ENCODE data around the gene AAGAB.
"Not testable (repeated sequence)": the region's sequence is repeated elsewhere in the genome, so short reads cannot be mapped to it uniquely, and the experiment has no call there.

AAGAB gene

DNA sequence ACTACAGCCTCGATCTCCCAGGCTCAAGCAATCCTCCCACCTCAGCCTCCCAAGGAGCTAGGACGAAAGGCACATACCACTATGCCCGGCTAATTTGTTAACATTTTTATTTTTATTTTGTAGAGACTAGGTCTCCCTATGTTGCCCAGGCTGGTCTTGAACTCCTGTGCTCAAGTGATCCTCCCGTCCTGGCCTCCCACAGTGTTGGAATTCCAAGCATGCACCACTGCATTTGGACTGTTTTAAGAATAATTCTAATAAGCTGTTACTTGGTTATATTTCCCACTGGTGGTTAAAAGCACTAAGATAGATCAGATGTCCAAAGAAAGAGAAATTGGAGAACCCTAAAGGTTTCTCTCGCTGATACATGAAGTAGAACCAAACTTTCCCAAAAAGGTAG, 3.1 kb downstream of the AAGAB start:
- no peak for DNase-seq

DNA sequence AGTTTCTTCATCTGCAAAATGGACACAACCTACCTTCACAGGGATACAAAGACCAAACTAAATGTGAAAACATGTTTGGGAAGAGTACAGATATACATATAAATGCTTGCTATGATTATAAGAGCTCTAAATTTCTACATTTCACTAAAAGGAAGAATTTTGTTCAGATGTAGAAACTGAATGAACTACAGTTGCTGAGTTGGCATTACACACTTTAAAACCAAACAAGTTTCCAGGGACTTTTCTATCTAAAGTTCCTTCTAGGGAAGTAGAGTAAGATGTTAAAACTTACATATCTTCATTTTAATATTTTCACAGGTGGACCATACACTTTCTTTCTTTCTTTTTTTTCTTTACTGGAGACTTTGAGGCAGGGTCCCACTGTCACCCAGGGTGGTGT, 4.6 kb downstream of the AAGAB start:
- DNase-seq: no peak

DNA sequence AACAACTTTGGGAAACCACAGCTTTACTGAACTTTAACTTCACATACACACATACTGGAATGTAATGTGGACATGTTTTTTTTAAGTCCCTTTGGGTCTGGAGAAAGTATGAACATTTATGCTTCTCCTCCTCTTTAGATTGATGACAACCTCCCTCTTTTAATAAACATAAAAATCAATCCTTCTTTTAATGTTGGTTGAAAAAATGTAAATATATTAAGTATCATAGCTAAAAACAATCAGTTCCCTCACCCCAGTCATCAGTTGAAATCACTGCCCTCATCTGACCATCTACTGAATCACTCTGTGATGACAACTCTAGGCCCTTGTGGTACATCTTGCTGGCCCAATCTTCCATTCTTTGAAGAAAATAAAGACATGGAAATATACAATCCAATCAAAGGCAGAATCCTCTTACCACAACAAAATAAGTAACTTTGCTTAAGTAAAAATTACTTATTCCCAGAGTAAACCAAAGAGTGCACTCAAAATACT, 6.4 kb downstream of the AAGAB start:
- no peak for DNase-seq

DNA sequence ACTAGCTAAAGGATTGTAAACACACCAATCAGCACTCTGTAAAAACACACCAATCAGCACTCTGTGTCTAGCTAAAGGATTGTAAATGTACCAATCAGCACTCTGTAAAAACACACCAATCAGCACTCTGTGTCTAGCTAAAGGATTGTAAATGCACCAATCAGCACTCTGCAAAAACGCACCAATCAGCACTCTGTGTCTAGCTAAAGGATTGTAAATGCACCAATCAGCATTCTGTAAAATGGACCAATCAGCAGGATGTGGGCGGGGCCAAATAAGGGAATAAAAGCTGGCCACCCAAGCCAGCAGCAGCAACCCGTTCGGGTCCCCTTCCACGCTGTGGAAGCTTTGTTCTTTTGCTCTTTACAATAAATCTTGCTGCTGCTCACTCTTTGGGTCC, 7.9 kb downstream of the AAGAB start:
- DNase-seq: not testable (repeated sequence)

DNA sequence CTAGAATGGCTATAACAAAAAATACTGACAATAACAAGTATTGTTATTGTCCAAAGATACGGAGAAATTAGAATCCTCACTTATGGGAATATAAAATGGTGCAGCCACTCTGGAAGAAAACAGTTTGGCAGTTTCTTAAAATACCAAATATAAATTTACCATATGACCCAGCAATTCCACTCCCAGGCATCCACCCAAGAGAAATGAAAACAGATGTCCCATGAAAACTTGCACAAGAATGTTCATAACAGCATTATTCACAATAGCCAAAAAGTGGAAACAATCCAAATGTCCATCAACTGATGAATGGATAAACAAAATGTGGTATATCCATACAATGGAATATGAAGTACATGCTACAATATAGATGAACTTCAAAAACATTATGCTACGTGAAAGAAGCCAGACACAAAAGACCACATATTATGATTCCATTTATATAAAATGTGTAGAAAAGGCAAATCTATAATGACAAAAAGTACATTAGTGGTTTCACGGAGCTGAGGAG, 9.4 kb downstream of the AAGAB start:
- no peak for DNase-seq

DNA sequence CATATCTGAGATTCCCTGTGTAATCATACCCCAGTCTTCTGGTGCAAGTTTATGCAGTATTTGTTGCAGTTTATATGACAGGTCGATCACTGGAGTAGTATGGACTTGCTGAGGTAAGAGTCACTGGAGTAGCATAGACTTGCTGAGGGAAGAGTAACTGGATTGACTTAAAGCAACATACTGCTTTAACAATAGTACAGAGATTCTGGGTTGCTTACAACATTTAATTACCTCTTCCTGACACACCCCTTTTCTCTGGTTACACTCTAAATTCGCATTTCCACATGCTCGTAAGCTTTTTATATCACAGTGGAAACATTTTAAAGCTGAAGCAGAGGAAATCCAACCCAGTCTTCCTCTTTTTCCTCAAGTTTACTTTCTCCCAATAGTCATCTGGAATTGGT, 11.8 kb downstream of the AAGAB start:
- no peak for DNase-seq

DNA sequence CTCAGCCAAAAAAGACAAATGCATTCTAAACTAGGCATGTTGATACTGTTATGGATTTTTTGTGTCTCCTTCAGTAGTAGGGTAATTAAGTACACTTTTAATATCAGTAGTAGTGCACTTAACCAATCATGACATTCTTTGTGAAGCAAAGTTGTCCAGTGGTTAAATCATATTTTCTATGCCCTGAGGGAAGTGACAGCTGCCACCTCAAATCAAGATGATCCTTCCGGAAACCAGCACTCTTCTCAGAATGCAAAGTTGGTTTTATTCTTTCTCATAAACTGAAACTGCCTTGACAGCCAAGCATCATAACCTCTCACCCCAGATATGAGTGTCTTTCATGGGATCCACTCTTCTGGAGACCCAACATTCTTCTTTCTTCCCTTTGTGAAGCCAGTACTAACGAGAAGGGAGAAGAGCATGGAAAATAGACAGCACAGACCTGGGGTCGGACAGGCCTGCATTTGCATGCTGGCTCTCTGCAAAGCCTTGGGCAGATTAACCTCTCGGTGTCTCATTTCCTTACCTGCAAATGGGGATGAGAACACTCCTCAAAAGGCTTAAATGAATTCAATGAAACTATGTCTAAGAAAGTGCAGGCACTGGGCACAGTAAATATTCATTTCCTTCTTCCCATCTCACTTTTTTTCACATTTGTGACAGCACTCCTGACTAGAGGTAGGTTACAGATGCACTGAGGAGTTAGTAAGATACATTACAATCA, 13.2 kb downstream of the AAGAB start:
- DNase-seq: peak; percentile 74 to 78

DNA sequence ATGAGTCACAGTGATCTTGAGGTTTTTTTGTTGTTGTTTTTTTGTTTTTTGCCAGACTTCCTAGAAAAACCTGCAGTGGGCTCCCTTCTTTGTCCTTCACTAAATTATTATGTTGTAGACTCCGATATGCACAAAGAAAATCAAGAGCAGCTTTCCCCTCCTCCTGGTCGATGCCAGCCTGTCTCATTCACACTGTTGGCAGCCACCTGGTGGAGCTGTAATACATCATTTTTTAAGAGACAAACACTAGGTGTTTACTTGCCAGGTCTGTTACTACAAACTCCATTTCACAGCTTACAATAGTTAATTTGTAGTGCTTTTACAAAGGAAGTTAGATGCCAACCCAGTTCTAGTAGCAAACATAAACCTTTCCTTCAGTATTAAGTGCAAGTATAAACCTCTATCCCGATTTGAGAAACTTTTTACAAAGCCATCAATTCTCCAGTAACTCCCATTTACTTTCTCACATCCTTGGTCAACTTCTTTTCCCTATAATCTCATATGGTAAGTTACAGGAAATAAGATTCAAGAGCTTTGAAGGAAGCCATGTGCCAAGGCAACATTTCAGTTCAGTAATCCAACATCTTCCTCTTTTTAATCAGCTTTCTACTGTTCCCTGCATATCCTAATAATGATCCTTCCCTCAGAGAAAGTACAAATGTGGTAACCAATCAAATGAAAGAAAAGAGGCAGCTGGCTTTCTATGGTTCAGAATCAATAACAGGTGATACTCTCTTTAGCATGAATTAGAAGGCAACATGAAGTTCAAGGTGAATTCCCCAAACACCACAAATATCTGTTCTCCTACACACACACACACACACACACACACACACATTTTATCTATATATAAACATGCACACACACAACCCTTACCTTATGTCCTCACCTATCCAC, 14.0 kb downstream of the AAGAB start:
- peak; percentile 0 to 60 for DNase-seq

DNA sequence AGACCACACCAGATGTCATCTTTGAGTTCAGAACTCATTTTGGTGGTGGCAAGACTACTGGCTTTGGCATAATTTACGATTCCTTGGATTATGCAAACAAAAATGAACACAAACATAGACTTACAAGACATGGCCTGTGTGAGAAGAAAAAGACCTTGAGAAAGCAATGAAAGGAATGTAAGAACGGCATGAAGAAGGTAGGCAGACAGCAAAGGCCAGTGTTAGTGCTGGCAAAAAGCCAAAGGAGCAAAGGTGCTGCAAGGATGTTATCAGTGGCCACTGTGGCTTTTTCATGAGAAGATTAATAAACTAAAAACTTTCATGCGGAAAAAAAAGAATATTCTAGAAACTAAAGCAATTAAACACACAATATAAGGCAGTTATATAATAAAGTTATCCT, 21.9 kb downstream of the AAGAB start:
- DNase-seq: no peak

DNA sequence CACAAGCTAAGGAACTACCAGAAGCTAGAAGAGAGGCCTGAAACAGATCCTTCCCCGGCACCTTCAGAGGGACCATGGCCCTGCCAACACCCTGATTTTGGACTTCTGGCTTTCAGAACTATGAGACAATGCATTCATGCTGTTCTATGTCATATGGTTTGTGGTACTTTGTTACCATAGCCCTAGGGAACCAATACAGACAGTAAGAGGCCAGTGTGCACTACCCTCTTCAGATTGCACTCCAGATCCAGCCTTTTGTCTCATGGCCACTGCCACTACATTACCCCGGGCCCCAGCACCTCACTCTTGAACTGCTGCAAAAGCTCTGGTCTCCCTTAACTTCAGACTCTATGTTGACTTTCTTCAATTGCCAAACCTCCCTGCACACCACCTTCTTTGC, 24.0 kb downstream of the AAGAB start:
- no peak for DNase-seq

DNA sequence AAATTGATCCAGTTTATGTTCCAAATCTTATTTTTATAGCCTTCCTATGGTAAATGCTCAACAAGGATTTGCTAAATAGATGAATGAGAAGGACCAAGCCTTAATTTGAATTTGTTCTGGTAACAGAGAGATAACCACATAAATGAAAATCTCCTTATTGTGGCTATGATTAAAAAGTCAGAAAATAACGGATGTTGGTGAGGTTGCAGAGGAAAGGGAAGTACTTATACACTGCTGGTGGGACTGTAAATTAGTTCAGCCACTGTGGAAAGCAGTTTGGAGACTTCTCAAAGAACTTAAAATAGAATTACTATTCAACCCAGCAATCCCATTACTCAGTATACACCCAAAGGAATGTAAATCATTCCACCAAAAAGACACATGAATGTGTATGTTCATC, 26.2 kb downstream of the AAGAB start:
- no peak for DNase-seq

DNA sequence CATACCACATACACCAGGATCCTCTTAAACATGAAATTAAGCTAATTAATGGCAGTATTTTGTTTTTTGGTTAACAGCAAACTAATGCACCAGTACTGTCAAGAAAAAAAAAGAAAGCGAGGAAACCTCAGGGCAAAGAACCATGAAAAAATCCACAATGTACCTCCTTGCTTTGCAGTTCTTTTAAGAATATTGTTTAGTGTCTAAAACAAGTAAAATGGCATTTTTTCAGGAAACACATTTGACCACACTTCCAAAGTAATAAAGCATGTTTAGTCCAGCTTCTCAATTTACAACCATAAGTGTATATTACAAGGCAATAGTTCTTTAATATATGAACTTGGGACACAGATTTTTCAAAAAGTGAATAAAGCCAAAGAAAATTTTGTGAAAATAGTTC, 26.6 kb downstream of the AAGAB start:
- no peak for DNase-seq

DNA sequence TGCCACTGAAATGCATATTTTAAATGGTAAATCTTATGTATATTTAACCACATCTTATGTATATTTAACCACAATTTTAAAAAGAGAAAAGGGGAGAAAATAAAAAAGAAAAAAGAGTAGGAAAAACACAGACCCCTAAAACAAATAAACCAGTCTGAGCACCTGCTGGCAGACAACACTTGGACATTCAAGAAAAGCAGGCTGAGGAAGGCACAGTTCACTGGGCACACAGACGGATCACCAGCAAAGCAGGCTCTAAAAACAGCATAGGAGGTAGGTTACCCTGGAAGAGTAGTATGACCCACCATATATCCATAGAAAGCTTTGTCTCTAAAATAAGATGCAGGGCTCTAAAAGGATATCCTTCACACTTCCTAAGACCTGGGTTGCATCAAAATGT, 27.0 kb downstream of the AAGAB start:
- no peak for DNase-seq

DNA sequence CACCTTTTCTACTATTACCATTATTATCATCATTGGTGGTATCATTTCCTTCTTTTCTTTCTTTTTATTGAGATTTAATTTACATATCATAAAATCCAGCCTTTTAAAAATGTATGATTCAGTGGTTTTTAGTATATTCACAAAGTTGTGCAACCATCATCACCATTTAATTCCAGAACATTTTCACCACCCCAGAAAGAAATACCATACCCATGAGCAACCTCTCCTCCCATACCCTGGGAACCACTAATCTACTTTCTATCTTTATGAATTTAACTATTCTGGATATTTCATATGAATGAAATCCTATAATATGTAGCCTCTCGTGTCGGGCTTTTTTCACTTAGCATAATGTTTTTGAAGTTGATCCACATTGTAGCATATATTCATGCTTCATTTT, 29.1 kb downstream of the AAGAB start:
- DNase-seq: no peak

DNA sequence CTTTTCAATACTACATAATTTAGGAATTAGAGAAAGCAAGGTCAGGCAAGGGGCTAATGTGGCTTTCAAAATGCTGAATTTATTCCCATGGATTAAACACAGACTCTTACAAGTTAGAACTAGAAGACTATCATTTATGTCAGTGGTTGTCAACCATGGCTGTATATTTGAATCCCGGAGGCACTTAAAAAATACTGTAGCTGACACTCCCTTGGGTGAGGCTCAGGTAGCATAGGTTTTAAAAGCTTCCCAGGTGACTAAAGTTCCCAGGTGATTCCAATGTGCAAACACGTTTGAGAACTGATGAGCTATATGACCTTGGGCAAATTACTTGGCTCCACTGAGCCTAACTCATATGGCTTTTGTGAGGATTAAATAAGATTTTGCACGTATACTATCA, 29.6 kb downstream of the AAGAB start:
- DNase-seq: no peak

DNA sequence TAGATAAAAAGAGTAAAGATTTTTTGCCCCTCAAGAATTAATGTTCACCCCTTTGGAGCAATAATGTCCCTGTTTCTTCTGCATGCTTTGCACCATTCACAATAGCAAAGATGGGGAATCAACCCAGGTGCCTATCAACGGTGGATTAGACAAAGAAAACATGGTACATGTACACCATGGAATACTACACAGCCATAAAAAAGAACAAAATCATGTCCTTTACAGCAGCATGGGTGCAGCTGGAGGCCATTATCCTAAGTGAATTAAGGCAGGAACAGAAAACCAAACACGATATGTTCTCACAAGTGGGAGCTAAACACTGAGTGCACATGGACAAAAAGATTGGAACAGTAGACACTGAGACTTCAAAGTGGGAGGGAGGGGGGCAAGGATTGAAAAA, 35.2 kb downstream of the AAGAB start:
- DNase-seq: no peak

DNA sequence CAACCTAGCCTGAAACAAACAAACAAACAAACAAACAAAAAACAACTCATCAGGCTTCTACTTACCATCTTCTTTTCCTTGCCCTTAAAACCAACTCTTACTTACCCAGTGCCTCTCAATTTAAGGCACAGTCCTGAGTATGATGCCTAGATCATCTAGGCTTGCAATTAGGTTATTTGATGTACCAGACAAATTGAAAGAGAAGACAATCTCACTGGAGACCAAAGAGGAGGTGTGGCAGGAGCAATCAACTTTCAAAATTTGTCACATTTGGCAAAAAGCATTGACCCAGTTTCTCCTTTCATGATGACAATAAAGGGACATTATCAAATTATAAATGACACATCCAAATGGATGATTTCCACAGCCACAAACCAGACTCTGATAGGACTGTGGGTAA, 36.0 kb downstream of the AAGAB start:
- no peak for DNase-seq

DNA sequence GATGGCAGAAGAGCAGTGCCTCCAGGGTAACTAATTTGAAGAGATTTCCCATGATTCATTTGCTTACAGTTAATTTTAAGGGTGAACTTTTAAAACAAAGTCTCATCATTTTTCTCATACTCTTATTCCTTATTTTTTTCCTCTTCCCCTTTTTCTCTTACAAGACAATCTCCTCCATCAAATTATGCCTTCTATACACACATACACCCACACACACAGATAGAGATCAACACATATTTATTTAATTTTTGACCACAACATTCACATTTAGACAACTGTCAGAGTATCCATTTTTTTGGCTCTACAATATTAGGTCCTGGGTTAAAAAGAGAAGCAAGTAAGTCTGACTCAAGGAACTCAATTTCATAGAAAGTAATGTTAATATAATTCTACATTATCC, 37.6 kb downstream of the AAGAB start:
- DNase-seq: no peak

DNA sequence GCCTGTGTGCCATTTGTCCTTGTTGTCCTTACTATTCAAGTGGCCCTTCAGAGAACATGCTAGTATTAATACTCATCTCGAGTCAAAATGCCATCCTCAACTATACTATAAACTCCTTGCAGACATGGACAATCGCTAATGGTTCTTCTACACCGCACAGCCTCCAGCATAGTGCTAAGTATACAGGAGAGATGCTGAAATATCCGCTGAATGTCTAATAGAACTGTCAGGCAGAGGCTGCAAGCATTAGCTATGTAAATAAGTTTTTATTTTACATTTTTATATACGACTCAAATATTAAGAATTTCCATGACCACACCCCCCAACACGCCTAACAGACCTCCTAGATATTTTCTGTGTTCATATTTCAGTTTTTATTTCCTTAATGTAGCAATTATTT, 39.4 kb downstream of the AAGAB start:
- DNase-seq: no peak

DNA sequence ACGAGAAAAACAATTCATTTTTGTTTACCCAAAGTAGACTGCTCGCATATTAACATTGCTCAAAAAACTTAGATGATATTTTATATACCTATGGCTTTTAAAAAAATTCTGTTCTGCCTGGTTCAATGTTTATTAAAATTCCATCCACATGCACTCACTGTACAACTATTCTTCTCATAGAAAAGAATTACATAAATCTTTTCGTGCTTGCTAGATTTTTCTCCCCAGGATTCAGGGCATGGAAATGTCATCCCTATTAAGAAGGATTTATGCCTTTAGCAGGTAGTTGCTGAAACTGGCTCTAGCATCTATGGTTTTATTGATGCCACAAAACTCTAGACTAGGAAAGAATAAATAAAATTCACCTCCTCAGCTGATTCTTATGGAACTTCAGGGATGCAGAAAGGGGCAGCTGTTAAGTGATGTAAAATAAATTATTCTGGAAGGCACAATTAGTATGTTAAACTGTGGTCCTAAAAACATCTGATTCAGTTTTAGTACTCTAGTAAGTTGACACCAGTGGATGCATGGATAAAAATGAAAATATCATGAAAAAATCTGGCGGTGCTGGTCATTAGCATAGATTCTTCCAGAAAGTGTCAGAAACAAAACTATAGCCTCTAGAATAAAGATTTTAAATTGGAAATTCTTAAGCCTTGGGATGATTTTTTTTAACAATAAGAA, 41.6 kb downstream of the AAGAB start:
- DNase-seq: no peak

DNA sequence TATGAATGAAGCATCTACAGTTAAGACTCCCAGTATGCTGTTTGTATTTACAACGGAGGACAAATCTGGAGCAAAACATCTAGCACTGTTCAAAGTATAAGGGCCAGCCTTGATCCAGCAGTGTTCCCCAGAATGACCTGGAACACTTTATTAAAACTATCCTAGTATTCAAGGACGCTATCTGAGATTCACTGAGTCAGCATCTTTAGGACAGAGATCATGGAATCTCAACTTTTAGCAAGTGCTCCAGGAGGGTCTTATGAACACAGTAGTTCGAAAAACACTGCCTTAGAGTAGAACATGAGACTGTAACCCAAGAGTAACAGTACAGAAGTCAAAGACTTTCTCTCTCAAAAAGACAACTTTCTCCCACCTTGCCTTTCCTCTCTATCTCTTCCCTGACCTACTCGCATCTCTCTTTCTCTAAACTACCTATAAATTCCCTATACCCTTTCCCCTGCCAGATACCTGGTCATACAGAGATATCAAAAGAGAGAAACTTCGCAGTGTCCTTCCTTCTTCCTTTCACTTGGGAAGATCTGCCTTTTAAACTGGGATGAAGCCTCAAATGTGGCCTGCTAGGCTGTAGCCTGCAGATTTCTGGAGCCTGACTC, 43.8 kb downstream of the AAGAB start:
- no peak for DNase-seq

DNA sequence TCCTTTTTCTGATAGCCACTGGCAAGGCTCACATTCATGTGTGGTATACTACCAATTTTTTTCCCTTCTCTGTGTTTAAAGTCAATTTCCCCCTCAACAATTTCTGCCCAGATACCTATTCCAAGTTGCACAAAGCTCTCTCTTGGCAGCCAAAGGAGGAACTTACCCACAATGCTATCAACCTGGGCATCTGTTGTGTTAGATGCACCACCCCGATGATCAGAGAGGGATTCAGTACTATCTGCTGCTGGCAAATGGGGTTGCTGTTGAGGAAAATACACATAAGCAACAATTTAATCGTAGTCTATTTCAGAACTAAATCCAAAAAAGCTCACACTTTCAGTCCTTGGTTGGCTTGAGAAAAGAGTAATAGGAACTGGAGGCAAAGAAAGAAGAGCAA, 46.1 kb downstream of the AAGAB start:
- DNase-seq: no peak
